ENCODE measurements around the gene ALG9.
"Not testable (repeated sequence)": the region's sequence is repeated elsewhere in the genome, so short reads cannot be mapped to it uniquely, and the experiment has no call there.

The ALG9 gene

DNA sequence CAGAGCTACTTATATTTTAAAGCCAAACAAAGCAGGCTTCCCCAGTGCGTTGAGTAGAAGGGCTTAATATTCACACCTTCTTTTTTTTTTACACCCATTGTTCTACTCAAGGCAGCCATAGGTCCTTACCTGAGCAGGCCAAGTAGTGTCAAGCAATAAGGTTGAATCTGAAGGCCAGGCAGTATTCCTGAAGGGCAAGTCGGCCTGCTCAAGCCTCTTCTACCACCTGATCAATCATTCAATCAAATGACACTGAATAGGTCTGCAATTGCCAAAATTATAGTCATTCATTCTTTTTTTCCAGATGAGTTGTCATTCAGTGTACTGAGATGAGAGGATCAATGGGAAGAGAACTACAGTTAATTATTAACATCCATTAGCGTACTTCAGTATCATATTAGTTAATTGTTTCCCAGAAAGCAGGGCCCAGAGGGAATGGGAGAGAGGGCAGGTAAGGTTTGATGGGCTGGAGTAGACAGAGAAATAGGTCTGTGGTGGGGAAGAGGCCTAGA, 93.3 kb downstream of the ALG9 start:
- DNase-seq (ENCODE audit: low spot score in 2 of 2) (no peak), ATAC-seq (replicated peaks; ENCODE audit: extremely low read depth, poor library complexity, severe bottlenecking) (no peak)
- H3K9me3 Mint-ChIP-seq: no peaks in the 10 kb centered on the region
- H3K4me1 Mint-ChIP-seq: no peaks in the 10 kb centered on the region
- H3K27me3 Mint-ChIP-seq: no peaks in the 10 kb centered on the region
- peak overlapping the region; percentile 9 for H3K27ac Mint-ChIP-seq (ENCODE audit: low read depth)
- H3K4me3 Mint-ChIP-seq: no peak overlapping the region
- peaks cover 2% of the 10 kb centered on the region for H3K36me3 Mint-ChIP-seq (ENCODE audit: insufficient read depth)

DNA sequence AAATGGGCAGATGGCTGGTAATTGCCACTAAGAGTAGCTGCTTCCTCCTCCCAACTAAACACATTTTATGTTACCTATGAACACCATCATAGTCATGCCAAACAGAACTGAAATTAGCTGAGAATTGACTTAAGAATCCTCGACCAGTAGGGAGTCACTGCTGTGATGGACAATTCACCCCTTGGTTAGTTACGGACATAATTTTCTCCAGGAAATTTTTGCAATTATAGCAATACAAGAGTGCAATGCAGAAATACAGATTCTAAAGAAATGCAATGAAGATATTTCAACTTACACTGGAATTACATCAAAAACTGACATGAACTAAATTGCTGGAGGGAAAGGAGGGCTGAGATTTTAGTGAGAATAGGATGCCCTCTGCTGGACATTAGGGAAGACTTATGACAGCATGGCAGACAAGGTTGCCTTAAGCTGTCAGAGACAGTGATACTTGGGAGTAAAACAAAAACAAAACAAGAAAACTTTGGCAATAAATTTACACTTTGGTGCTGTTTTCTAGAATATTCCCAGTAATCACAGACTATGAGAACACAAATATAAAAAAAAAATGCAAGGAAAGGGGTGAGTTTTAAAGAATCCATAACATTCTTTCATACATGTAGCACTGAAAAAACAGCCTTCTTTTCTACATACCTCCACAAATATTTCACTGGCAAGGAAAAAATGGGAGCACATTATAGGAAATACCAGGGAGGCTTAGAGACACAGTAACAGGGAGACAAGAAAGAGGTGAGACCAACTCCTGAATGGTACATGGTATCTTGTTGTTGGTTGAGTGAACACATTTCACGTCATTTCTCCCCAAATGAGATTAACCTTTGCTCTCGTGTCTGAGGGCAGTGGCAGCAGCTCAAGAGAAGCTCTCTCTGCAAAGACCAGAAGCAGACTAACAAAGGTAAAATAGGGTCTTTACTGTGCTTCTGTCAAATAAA, 94.0 kb downstream of the ALG9 start:
- no peak overlapping the region for H3K27ac Mint-ChIP-seq (ENCODE audit: low read depth)
- H3K4me1 Mint-ChIP-seq: no peaks in the 10 kb centered on the region
- no peaks in the 10 kb centered on the region for H3K27me3 Mint-ChIP-seq
- H3K4me3 Mint-ChIP-seq: no peak overlapping the region
- peaks cover 2% of the 10 kb centered on the region for H3K36me3 Mint-ChIP-seq (ENCODE audit: insufficient read depth)
- no peaks in the 10 kb centered on the region for H3K9me3 Mint-ChIP-seq
- no peak for DNase-seq (ENCODE audit: low spot score in 2 of 2)
- ATAC-seq (replicated peaks; ENCODE audit: extremely low read depth, poor library complexity, severe bottlenecking): peak; percentile 91

DNA sequence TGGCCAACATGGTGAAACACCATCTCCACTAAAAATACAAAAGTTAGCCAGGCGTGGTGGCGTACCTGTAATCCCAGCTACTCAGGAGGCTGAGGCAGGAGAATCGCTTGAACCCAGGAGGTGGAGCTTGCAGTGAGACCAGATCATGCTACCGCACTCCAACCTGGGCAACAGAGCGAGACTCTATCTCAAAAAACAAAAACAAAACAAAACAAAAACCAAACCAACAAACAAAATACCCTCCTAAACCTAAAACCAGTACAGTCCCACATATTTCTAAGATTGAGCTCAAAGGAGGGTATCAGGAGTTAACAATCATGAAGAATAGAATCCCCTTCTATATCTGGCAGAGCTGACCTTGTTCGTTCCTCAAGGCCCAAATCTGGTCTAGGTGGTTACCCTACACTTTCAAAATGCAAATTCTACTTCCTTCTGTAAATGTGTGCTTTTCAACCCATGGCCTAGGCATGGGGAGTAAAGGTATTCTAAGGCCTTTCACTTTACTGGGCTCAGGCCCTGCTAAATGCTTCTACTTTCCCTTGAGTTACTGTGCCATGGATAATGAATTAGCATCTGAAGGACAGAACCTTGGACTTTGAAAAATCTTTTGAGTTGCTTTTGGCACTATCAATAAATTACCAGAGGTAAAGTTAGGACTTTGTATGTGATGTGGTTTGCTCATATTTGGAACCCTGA, 94.8 kb downstream of the ALG9 start:
- Mint-ChIP-seq H3K27me3 (no peaks in the 10 kb centered on the region), H3K36me3 (ENCODE audit: insufficient read depth) (peaks cover 2% of the 10 kb centered on the region), H3K9me3 (no peaks in the 10 kb centered on the region), H3K4me3 (no peak overlapping the region), H3K27ac (ENCODE audit: low read depth) (no peak overlapping the region), H3K4me1 (no peaks in the 10 kb centered on the region)
- no peak for DNase-seq (ENCODE audit: low spot score in 2 of 2)
- peak; percentile 36 for ATAC-seq (replicated peaks; ENCODE audit: extremely low read depth, poor library complexity, severe bottlenecking)

DNA sequence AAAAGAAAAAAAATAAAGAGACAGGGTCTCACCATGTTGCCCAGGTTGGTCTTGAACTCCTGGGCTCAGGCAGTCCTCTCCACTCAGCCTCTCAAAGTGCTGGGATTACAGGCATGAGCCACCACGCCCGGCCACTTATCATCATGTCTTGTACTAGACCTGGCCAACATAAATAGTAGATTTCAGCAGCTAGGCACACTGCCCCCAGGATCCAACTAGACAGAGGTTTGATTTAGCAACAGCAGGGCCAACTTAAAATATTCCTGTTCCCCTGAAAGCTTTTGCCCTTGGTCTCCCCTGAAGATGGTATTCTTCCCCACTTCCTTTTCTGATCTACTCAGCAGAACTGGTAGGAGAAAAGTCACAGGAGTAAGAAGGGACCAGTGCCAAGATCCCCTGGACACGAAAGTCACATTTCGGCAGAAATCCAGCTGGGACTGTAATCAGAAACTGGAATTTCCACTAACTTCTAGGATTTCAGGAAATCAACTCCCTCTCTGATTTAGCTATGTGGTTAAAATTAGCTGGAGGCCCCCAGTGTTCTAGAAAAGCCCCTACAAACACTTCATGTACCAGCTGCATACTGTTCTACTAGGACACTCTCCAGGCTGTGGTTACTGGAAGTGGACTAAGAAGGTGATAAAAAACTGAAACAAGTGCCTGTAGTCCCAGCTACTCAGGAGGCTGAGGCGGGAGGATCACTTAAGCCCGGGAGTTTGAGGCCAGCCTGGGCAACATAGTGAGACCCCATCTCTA, 96.2 kb downstream of the ALG9 start:
- H3K27ac Mint-ChIP-seq (ENCODE audit: low read depth): no peak overlapping the region
- no peaks in the 10 kb centered on the region for H3K27me3 Mint-ChIP-seq
- no peak for ATAC-seq (replicated peaks; ENCODE audit: extremely low read depth, poor library complexity, severe bottlenecking)
- no peaks in the 10 kb centered on the region for H3K9me3 Mint-ChIP-seq
- H3K4me3 Mint-ChIP-seq: no peak overlapping the region
- H3K4me1 Mint-ChIP-seq: no peaks in the 10 kb centered on the region
- no peaks in the 10 kb centered on the region for H3K36me3 Mint-ChIP-seq (ENCODE audit: insufficient read depth)
- DNase-seq (ENCODE audit: low spot score in 2 of 2): no peak

DNA sequence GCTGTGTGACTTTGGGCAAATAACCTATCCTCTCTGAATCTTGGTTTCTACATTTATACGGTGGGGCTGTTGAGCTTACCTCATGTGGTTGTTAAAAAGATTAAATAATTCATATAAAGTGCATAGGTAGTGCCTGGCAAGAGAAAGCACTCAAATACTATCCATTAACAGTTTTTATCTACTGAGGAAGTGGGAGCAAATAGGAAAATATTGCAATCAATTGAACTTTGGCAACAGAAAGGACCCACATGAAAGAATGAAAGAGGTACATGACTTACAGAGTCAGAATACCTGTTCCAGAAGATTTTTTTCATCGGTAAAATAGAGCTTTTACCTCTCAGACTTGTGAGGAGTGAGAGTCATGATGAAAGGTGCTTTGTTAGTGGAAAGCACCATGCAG, 98.8 kb downstream of the ALG9 start:
- ATAC-seq (replicated peaks; ENCODE audit: extremely low read depth, poor library complexity, severe bottlenecking) (no peak), DNase-seq (ENCODE audit: low spot score in 2 of 2) (no peak)
- no peaks in the 10 kb centered on the region for H3K36me3 Mint-ChIP-seq (ENCODE audit: insufficient read depth)
- no peak overlapping the region for H3K27ac Mint-ChIP-seq (ENCODE audit: low read depth)
- no peaks in the 10 kb centered on the region for H3K9me3 Mint-ChIP-seq
- H3K4me3 Mint-ChIP-seq: no peak overlapping the region
- H3K4me1 Mint-ChIP-seq: no peaks in the 10 kb centered on the region
- H3K27me3 Mint-ChIP-seq: no peaks in the 10 kb centered on the region

DNA sequence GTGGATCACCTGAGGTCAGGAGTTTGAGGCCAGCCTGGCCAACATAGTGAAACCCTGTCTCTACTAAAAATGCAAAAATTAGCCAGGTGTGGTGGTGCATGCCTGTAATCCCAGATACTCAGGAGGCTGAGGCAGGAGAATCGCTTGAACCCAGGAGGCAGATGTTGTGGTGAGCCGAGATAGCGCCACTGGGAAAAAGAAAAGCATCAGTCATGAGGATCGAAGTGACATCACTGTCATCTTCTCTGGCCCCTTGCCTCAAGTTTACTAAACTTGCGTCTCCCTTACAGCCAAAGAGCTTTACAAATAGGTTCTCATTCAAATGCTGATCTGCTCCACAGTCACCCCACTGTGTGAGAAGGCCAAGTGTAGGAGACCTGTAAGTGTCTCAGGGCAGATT, 100.2 kb downstream of the ALG9 start:
- ATAC-seq (replicated peaks; ENCODE audit: extremely low read depth, poor library complexity, severe bottlenecking); DNase-seq (ENCODE audit: low spot score in 2 of 2); H3K9me3 Mint-ChIP-seq; H3K4me1 Mint-ChIP-seq; H3K36me3 Mint-ChIP-seq (ENCODE audit: insufficient read depth); H3K27ac Mint-ChIP-seq (ENCODE audit: low read depth); H3K4me3 Mint-ChIP-seq; H3K27me3 Mint-ChIP-seq: not testable (repeated sequence)

DNA sequence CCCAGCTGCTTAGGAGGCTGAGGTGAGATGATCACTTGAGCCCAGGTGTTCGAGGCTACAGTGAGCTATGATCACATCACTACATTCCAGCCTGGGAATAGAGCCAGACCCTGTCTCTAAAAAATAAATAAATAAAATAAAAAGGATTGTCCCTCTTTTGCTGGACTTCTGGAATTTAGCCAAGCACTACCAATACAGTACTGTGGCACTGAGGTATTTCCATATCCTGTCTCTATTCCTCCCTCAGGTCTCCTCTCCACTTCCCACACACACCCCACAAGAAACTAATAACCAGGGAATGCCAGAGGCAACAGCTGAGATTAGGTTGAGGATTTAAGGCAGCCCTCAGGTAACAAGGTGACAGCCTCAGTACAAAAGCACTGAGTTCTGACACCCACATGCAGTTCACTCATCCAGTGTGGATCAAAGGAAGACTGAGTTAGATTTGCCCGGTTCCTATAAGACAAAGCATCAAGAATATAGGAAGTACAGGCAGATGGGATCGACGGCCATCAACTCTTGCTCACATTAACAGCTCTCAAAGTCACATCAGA, 100.7 kb downstream of the ALG9 start:
- no peak overlapping the region for H3K4me3 Mint-ChIP-seq
- peaks cover 8% of the 10 kb centered on the region for H3K36me3 Mint-ChIP-seq (ENCODE audit: insufficient read depth)
- H3K27ac Mint-ChIP-seq (ENCODE audit: low read depth): no peak overlapping the region
- H3K4me1 Mint-ChIP-seq: peaks cover 14% of the 10 kb centered on the region
- no peaks in the 10 kb centered on the region for H3K9me3 Mint-ChIP-seq
- DNase-seq (ENCODE audit: low spot score in 2 of 2): no peak
- ATAC-seq (replicated peaks; ENCODE audit: extremely low read depth, poor library complexity, severe bottlenecking): no peak
- H3K27me3 Mint-ChIP-seq: no peaks in the 10 kb centered on the region

DNA sequence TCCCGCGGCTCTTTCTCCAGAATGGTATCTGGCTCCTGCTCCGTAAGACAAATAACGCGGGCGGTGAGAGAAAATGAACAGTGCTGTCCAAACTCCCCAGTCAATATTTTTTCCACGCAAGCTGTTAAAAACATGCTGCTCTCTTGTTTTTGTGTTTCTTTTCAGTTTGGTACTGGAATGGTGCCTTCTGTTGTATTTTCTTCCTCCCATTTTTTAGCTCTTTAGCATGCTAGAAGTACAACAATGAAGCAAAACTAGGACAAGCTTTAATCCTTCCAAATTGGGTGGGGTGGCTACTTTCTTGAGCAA, 104.6 kb downstream of the ALG9 start:
- no peaks in the 10 kb centered on the region for H3K27me3 Mint-ChIP-seq
- peaks cover 44% of the 10 kb centered on the region for H3K4me1 Mint-ChIP-seq
- H3K4me3 Mint-ChIP-seq: peak overlapping the region; percentile 88
- H3K27ac Mint-ChIP-seq (ENCODE audit: low read depth): peak overlapping the region; percentile 98
- no peak for DNase-seq (ENCODE audit: low spot score in 2 of 2)
- ATAC-seq (replicated peaks; ENCODE audit: extremely low read depth, poor library complexity, severe bottlenecking): no peak
- peaks cover 18% of the 10 kb centered on the region for H3K36me3 Mint-ChIP-seq (ENCODE audit: insufficient read depth)
- H3K9me3 Mint-ChIP-seq: no peaks in the 10 kb centered on the region

DNA sequence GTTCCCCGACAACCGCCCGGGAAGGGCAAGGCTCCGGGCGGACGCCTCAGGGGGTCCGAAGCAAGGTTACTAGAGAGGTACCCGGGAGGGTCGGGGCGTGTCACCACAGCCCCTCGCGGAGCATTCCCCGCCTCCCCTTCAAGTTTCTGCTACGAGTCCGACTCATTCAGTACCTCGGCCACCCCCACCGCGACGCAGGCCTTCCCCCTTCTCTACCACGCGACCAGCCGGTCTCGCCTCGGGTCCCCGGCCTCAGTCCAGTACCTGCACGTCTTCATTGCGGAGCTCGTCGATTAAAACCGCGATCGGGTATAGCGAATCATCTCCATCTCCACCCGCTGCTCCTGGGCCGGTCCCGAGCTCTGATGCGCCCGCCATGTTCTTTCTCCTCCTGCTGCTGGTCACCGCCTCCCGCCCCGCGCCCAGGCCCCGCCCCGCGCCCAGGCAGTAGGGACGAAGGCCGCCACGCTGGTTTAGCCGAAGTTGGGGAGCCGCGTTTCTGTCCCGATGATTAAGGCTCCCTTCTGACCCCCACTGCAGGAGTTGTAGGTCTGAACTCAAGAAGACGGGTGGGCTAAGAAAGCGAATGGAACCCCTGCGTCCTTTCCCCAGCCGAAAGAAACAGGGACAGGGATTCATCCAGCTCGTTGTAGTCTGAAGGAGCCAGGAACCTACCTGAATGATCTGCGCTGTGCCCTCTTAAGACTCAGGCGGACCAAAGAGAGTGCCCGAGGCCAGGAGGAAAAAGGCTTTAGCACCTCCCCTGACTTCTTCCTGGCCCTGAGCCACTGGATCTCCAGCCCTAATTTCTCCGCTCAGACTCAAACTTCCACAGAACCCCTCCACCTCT, 105.2 kb downstream of the ALG9 start, which contains the start of gene PPP2R1B:
TSS of gene PPP2R1B (minus strand) at position 406 of the 850 bp plus-strand sequence. CDS start at position 378, 28 bp downstream.
- peak; percentile 94 for ATAC-seq (replicated peaks; ENCODE audit: extremely low read depth, poor library complexity, severe bottlenecking)
- Mint-ChIP-seq H3K27ac (ENCODE audit: low read depth) (peak within 1 kb of the TSS; percentile 98), H3K4me3 (peak within 1 kb of the TSS; percentile 88), H3K36me3 (ENCODE audit: insufficient read depth) (peaks cover 19% of the 10 kb centered on the region), H3K9me3 (no peaks in the 10 kb centered on the region), H3K27me3 (no peaks in the 10 kb centered on the region), H3K4me1 (peaks cover 44% of the 10 kb centered on the region)
- peak; percentile 45 to 47 for DNase-seq (ENCODE audit: low spot score in 2 of 2)

DNA sequence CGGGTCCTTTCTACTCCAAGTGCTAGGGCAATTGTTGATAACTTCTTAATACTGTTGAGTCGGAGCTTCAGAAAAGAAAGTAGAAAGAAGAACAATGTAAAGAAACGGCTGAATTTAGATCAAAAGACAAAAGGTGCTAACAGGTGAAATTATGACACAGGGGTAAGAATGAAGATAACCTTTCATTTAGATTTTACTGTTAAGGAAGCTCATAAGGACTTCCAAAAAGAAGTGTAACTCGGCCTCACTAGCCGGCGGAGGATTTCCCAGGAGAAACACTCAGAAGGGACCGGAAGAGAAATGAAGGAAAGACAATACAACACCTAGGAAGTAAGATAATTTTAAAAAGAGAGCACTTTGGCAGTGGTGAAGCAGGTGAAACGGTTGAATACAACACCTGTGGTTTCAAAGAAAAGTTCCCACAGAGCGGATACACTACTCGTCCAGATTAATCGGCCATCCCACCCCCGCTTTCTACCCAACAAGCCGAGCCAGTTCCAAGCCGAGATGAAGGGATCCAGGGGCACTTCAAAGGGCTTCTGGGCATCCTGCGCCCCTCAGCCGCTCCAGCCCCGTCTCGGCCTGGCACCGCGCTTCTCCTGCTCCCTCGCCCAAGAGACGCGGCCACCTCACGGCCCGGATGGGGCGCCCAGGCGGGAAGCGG, 105.9 kb downstream of the ALG9 start:
- no peak for DNase-seq (ENCODE audit: low spot score in 2 of 2)
- peaks cover 24% of the 10 kb centered on the region for H3K36me3 Mint-ChIP-seq (ENCODE audit: insufficient read depth)
- peak; percentile 37 for ATAC-seq (replicated peaks; ENCODE audit: extremely low read depth, poor library complexity, severe bottlenecking)
- H3K27ac Mint-ChIP-seq (ENCODE audit: low read depth): peak overlapping the region; percentile 98
- H3K9me3 Mint-ChIP-seq: no peaks in the 10 kb centered on the region
- H3K4me3 Mint-ChIP-seq: peak overlapping the region; percentile 88
- H3K4me1 Mint-ChIP-seq: peaks cover 44% of the 10 kb centered on the region
- no peaks in the 10 kb centered on the region for H3K27me3 Mint-ChIP-seq

DNA sequence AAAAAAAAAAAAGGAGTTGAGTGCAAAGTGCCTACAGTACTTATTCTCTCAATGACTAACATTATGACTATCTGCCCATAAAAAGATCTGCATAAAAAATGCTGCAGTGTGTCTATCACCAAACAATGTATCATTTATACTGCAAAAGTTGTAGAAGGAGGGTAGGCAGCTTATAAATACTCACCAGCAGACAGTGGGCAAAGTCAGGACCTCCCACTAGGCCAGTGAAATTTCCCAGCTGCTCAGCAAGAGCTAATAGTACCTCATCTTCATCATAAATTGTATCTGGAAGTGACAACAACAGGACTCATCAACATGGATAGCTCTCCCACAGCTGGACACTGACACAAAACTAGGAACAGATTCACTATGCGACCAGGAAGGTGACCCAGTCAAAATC, 106.8 kb downstream of the ALG9 start:
- peak overlapping the region; percentile 88 for H3K4me3 Mint-ChIP-seq
- peaks cover 44% of the 10 kb centered on the region for H3K4me1 Mint-ChIP-seq
- no peak for DNase-seq (ENCODE audit: low spot score in 2 of 2)
- ATAC-seq (replicated peaks; ENCODE audit: extremely low read depth, poor library complexity, severe bottlenecking): no peak
- H3K27me3 Mint-ChIP-seq: no peaks in the 10 kb centered on the region
- no peaks in the 10 kb centered on the region for H3K9me3 Mint-ChIP-seq
- no peak overlapping the region for H3K27ac Mint-ChIP-seq (ENCODE audit: low read depth)
- peaks cover 30% of the 10 kb centered on the region for H3K36me3 Mint-ChIP-seq (ENCODE audit: insufficient read depth)

Measured in central memory CD8-positive, alpha-beta T cell (primary cell).